ENCODE results near the gene RELL2. TPM values are rescaled to one million over a fixed set of nuclear protein-coding genes. Genes with fewer than 3 reads are reported as not detected.

RELL2 gene
- 3.5 and 4.4 TPM in 2 replicates for total RNA-seq

GRCh38 chr5:141636413-141637122 is at the start of gene RELL2, which contains the start of gene HDAC3:
Gene RELL2, plus strand, starts transcription at chr5:141636997. Its CDS starts 1,229 bp downstream, at chr5:141638226.
Gene HDAC3, minus strand, starts transcription at chr5:141636849. Its CDS starts 59 bp downstream, at chr5:141636790.

GRCh38 chr5:141618804-141619554 is 17.8 kb upstream of the RELL2 start, which contains the start of gene DIAPH1:
Gene DIAPH1, minus strand, starts transcription at chr5:141619000. Its CDS starts 86 bp downstream, at chr5:141618914.

GRCh38 chr5:141650851-141651727 is 14.3 kb downstream of the RELL2 start, which contains the start of gene FCHSD1:
Gene FCHSD1, minus strand, starts transcription at chr5:141651418. Its CDS starts 50 bp downstream, at chr5:141651368.

GRCh38 chr5:141681695-141682641 is 45.2 kb downstream of the RELL2 start, which contains the start of gene ARAP3:
Gene ARAP3, minus strand, starts transcription at chr5:141682230. Its CDS starts 1,744 bp downstream, at chr5:141680486.

Other genes starting within 250 kb of the RELL2 start
- 11.6 and 12.8 TPM in 2 replicates for gene PCDHGB4, start 249.3 kb upstream of the RELL2 start, total RNA-seq
- gene PCDHGA8, start 244.4 kb upstream of the RELL2 start, total RNA-seq: 0.70 and 1.4 TPM in 2 replicates
- 19.2 and 23.3 TPM in 2 replicates for gene PCDHGB5, start 239.1 kb upstream of the RELL2 start, total RNA-seq
- gene PCDHGA9, start 234.2 kb upstream of the RELL2 start, total RNA-seq: 1.4 and 2.5 TPM in 2 replicates
- 0.93 and 1.4 TPM in 2 replicates for gene PCDHGB6, start 229.0 kb upstream of the RELL2 start, total RNA-seq
- 6.9 and 8.6 TPM in 2 replicates for gene PCDHGA10, start 224.0 kb upstream of the RELL2 start, total RNA-seq
- gene PCDHGB7, start 219.3 kb upstream of the RELL2 start, total RNA-seq: 8.3 and 12.5 TPM in 2 replicates
- gene PCDHGA11, start 215.9 kb upstream of the RELL2 start, total RNA-seq: 11.7 and 12.9 TPM in 2 replicates
- gene PCDHGA12, start 206.5 kb upstream of the RELL2 start, total RNA-seq: 18.8 and 27.2 TPM in 2 replicates
- 55.5 and 77.5 TPM in 2 replicates for gene PCDHGC3, start 161.0 kb upstream of the RELL2 start, total RNA-seq
- gene PCDHGC4, start 152.0 kb upstream of the RELL2 start, total RNA-seq: 0.23 and 0.26 TPM in 2 replicates
- 0.43 and 0.58 TPM in 2 replicates for gene PCDHGC5, start 147.9 kb upstream of the RELL2 start, total RNA-seq
- gene DIAPH1, start 18.0 kb upstream of the RELL2 start, total RNA-seq: 20.5 and 27.1 TPM in 2 replicates
- gene HDAC3, start 148 bp upstream of the RELL2 start, total RNA-seq: 39.7 and 53.9 TPM in 2 replicates
- gene FCHSD1, start 14.4 kb downstream of the RELL2 start, total RNA-seq: 19.7 and 23.1 TPM in 2 replicates
- 8.3 and 9.5 TPM in 2 replicates for gene ARAP3, start 45.2 kb downstream of the RELL2 start, total RNA-seq
- 5.6 and 7.5 TPM in 2 replicates for gene PCDH1, start 241.4 kb downstream of the RELL2 start, total RNA-seq